Colon (tissue), 2 donors: ENCODE measurements around the gene GNGT2.

Experiments used
- FAIRE-seq: peaks from 2 replicates; lab custom pipeline; 2012; peaks lifted over from hg19 to GRCh38; lab: Jason Lieb, UNC
- donor health status: control.
- donor health status: control.

The GNGT2 gene

DNA sequence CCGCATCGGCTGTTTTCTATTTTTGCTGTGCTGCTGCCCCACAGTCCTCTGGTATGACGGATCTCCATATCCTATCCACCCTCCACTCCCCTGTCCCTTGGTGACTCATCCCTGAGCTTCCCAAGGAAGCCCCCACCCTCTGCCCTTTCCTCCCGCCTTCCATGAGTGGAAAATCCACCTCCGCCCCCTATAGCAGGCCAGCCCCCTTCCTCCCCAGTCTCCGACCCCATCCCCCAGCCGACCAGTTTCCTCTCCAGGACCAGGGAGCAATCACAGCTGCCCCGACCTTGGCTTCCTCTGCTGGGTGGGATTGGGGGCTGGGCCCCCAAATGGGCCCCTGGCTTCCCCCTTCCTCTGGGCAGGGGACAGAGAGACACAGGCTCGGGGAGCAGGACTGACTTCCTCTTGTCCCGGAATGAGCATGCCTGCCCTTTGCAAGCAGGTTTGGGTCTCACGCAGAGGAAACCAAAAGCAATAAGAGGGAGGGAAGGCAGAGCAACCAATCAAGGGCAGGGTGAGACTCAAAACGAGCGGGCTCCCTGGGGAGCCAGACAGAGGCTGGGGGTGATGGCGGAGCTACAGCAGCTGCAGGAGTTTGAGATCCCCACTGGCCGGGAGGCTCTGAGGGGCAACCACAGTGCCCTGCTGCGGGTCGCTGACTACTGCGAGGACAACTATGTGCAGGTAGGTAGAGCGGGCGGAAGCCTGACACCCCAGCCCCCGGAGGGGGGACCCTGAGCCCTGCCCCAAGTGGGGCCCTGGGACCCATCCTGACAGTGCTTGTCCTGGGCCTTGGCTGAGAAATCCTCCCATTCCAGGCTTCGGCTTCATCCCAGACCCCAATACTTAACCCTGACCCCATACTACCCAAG, at the start of gene GNGT2, which contains the start of gene ABI3:
Gene GNGT2 (minus strand): TSS at position 417 of the 872 bp plus-strand sequence. CDS start 3,152 bp downstream, outside the sequence.
Gene ABI3 (plus strand): TSS at position 550 of the 872 bp plus-strand sequence. CDS start 18 bp downstream, at position 568.
- FAIRE-seq: no peak

DNA sequence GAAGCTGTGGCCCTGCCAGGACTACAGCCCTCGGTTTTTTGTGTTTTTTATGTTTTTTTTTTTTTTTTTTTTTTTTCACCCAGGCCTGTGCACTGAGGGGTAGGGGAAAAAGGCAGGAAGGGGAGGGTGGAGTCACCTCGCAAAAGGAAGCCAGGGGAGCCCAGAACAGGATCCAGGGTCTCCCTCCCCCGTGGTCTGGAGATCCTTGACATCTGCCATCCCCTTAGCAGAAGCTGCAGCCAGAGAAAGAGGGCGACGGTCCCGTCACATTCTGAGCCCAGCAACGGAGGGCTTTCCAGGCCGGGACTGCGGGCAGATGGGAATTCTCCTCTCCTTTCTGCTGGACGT, 49.3 kb upstream of the GNGT2 start:
- FAIRE-seq: no peak

DNA sequence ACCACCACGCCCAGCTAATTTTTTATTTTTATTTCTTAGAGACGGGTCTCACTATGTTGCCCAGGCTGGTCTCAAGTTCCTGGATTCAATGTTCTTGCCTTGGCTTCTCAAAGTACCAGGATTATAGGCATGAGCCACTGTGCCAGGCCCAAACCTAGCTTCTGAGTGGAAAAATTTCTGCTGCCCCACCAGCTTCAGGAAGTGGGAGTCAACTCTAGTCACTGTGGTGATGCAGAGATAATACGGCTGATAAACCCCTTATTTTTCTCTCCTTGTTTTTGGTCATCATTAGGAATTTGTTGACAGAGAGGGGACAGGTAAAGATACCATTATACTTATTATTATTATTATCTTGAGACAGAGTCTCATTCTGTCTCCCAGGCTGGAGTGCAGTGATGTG, 48.0 kb upstream of the GNGT2 start:
- FAIRE-seq: no peak

DNA sequence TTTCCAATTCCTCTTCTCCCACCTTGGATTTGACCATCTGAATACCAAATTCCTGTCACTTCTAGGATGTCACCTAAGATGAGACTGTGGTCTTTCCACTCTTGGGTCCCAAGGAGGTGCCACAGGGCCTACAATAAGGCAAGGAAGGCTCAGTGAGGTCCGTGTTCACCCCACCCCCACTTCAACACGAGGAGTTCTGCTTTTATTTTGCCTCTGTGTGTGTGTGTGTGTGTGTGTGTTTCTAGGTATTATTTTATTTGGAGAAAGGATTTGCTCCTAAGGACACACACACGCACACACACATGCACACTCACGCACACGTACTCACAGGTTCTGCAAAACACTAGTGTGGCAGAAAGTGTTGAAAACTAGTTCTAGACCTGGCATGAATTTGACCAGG, 44.8 kb upstream of the GNGT2 start:
- FAIRE-seq: no peak

DNA sequence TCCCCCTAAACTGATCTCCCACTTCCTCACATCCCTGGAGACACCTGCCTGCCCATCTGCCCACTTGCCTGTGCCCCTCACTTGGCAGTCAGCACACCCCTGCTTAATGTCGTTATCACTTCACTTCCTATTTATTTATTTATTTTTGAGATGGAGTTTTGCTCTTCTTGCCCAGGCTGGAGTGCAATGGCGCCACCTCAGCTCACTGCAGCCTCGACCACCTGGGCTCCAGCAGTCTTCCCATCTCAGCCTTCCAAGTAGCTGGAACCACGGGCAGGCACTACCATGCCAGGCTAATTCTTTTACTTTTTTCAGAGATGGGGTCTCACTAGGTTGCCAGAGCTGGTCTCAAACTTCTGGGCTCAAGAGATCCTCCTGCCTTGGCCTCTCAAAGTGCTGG, 43.7 kb upstream of the GNGT2 start:
- FAIRE-seq: no peak

DNA sequence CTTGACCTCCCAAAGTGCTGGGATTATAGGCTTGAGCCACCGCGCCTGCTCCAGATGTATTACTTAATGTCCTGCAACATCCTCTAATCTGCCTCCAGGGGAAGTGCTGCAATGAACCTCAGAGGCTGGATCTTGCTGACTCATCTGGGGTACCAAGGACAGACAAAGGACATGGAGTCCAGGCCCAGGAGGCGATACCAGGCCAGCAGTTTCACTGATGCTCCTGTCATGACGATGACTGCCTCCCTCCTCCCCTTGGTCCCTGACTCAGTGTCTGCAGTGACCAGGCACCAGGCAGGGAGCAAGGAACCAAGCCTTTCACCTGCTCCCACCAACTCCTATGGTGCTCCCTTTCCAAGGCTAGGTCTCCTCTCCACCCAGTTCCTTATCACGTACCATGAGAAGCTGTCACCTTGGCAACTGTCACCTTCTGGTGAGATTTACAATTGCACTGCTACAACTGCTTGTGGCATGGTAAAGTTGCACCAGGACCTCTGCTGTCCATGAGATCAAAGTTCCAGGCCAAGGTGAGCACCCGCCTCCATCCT, 41.8 kb upstream of the GNGT2 start:
- no peak for FAIRE-seq

DNA sequence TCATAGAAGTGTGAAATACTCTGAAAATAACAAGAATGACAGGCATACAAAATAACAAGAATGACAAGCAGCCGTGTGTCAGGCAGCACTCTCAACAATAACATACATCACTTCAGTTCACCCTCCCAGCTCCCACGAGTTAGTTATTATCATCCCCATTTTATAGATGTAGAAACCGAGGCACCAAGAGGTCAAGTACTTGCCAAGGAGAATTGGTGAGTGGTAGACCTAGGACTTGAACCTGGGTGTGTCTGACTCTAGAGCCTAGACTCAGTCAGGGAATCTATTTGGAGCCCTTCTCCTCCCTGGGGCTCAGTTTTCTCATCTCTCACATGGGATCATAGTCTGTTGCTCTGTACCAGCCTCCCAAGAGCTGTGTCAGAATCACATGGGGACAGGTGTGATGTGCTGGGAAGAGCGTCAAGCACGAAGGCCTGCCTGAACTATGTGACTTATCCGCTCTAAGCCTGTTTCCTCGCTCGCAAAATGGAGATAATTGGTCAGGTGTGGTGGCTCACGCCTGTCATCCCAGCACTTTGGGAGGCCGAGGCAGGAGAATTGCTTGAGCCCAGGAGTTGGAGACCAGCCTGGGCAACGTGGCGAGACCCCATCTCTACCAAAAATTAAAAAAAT, 39.6 kb upstream of the GNGT2 start:
- FAIRE-seq: no peak

DNA sequence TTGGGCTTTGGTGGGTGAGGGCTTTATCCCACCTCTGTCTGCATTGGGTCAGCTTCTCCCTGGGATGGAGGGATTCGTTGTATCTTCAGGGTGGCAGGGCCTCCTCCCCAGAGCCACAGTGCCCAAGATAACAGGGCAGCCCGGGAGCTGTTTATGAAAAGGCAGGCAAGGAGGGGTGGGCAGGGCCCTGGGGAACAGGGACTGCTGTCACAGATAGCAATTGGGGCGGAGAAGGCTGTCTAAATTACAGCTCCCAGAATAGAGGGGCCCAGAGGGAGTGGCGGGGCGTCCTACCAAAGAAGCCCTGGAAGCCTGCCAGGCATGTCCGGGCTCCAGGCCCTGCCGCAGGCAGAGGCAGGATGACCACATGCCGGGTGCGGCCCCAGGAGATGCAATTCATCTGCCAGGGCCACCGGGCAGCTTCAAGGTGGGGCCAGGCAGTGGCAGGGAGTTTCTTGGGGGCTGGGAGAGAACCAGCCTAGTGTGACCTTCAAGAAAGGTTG, 39.0 kb upstream of the GNGT2 start:
- FAIRE-seq: no peak

DNA sequence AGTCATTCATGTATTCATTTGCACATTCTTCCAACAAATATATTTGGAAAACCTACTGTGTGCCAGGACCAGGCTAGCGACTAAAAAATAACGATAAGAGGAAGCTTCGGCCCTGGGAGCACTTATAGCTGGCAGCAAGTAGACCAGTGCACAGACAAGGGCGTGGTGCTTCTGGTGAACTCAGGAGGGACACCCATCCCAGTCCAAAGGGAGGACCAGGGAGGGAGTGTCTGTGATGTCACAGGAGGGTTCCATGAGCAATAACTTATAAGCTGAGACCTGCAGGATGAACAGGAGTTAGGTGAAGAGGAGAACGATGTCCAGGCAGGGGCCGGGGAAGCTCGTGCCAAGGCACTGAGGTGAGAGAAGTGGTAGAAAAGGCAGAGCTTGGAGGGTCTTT, 37.6 kb upstream of the GNGT2 start:
- no peak for FAIRE-seq

DNA sequence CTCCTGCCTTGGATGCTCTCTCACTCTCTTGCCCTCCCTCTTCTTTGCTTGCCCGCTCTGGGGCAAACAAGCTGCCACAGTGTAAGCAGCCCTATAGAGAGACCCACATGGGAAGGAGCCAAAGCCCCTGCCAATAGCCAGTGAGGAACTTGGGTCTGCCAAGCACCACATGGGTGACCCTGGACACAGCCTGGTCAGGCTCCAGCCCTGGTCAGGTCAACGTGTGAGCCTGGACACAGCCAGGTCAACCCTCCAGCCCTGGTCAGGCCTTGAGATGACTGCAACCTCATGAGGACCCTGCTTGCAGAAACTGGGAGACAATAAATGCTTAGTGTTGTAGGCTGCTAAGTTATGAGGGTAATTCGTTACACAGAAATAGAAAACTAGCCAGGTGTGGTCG, 34.5 kb upstream of the GNGT2 start:
- FAIRE-seq: no peak

DNA sequence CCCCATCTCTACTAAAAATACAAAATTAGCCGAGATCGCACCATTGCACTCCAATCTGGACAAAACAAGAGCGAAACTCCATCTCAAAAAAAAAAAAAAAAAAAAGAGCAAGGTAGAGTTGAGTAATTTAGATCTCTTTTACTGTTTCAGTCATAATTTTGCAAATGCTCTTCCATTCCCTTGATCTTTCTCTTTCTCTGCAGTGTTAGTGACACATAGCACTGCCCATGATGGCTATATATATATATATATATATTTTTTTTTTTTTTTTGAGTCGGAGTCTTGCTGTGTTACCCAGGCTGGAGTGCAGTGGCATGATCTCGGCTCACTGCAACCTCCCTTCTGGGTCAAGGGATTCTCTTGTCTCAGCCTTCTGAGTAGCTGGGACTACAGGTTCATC, 32.4 kb upstream of the GNGT2 start:
- FAIRE-seq: no peak

DNA sequence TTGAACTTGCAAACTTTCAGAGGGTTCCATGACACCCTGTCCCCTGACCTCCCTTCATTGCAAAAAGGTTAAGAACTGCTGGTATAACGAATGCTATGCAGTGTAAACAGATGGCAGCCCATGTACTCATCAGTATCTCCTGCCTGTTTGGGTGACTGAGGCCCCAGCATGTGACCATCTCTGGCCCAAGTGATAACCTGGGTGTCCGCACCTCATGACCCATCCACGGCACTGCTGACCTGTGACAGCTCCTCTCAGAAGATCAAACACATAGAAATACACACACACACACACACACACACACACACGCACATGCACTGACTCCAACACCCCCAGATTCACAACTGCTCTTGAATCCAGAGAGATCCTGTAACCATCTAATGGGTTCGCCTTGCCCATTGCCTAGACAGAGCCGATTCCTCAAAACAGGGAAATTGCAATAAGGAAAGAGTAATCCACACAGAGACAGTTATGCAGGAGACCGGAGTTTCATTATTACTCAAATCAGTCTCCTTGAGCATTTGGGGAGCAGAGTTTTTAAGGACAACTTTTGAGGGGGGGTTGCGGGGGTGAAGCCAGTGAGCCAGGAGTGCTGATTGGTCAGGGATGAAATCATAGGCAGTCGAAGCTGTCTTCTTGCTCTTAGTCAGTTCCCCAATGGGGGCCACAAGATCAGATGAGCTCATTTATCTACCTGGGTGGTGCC, 31.5 kb upstream of the GNGT2 start:
- FAIRE-seq: no peak

DNA sequence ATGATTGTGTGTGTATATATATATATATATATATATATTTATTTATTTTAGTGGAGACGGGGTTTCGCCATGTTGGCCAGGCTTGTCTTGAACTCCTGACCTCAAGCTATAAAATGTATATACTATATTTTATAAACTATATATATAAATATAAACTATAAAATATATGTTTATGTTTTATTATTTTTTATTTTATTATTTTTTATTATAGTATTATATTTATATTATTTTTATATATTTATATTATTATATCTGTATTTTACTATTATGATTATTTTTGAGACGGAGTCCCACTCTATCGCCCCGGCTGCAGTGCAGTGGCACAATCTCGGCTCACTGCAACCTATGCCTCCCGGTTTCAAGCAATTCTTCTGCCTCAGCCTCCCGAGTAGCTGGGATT, 30.7 kb upstream of the GNGT2 start:
- no peak for FAIRE-seq

DNA sequence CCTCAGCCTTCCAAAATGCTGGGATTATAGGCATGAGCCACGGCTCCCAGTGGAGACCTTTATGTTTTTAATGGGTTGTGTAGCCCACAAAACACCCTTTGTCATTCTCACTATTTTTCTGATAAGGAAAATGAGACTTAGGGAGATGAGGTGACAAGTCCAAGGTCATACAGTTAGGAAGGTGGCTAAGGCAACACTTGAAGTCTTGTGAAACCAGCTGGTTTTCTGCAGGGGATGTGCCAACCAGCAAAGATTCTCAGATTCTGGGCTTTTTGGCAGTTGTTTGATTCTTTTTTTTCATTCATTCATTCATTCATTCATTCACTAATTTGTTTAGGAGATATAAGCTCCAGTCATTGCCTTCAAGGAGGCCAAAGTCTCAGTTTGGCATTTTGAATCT, 30.2 kb upstream of the GNGT2 start:
- FAIRE-seq: no peak

DNA sequence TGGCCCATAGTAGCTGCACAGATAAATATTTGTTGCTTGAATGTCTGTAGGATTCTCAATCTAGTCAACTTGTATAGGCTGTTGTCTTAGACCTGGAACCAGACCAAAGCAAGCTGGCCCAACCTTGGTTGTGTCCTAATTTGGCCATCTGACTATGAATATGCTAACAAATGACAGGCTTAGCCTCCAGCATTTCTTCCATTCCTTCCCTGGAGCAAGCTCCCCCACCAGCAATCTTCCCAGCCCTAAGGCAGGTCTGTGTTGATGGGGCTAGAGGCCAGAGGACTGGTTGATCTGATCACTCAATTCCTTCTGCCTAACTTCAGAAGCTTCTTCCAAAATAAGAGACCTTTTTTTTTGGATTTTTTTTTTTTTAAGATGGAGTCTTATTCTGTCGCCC, 29.6 kb upstream of the GNGT2 start:
- no peak for FAIRE-seq

DNA sequence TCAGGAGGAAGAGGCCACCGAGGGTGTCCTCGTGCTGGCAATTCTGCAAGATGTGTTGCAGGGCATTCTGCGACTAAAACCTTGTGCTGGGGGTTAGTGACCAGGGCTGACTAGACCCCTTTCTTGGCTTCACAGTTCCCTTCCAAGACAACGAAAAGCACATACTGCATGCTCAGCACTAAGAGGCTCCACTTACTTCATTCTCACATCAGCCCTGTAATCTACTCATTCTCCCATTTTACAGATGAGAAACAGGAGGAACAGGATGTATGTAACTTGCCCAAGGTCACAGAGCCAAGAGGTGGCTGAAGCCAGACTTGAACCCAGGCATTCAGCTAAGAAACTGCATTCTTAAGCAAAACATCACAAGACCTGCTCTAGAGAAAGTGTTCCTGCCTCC, 25.5 kb upstream of the GNGT2 start:
- no peak for FAIRE-seq

DNA sequence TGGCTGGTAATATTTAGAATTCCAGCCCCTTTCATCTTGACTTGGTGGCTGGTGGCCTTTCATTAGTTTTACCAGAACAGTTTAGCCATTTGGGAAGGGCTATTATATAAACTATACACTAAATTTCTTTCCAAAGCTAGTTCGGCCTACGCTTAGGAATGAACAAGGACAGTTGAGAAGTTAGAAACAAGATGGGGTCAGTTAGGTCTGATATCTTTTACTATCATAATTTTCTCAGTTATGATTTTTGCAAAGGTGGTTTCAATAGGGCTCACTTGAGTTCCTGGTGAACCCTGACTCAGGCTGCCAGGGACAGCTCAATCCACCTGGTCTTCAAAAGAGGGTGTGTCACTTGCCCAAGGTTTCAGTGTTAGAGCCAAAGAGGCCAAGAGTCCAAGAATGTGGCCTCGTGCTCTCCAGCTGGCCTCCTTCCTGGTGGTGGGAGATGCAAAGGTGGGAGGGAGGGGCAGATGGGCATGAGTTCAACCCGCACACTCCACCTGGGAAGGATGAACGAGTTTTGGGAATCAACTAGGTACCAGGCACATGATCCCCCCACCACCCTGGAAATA, 24.2 kb upstream of the GNGT2 start:
- no peak for FAIRE-seq

DNA sequence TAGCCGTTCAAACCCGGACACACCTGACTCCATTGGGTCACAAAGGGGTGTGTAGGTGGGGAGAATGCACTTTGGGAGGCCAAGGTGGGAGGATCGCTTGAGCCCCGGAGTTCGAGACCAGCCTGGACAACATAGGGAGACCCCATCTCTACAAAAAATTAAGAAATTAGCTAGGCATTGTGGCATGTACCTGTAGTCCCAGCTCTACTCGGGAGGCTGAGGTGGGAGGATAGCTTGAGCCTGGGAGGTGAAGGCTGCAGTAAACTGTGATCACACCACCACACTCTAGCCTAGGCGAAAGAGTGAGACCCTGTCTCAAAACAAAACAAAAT, 21.2 kb upstream of the GNGT2 start:
- FAIRE-seq: no peak

DNA sequence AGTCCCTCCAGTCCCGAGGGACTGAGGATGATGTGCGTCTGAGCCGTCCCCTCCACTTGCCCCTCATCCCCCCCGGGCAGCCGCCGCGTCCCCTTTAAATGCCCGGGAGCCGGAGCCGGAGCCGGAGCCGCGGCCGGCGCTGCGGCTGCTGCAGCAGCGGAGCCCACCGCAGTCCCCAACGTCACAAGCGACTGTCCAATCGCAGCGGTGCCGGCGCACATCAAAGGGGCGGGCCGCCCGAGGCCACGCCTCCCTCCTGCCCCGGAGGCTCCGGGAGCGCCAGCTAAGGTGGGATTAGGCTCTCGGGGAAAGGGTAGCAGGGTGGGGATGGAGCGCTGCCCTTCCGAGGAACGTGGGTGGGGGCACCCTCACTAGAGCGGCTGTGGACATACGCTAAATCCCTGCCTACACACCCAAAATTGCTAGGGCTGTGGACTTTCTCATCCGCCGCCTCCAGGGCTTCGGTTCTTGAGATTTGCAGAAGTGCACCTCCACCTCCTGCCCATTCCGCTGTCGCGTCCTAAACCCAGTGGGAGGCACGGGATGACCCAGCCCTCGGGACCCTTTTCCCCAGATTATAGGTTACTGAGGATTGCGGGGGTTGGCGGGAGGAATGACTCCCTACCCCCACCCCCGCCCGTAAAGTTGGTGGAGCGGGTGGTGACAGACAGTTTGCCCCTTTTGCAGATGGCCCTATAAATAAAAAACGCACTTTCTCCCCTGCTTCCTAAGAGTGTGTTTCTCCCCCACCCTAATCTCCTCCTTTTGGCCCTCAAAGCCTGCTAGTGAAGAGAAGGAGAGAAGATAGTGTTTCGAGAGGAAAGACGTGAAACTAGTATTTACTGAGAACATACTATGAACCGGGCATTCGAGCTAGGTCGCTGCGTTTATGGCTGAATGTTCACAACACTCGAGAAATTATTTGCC, 20.5 kb upstream of the GNGT2 start, which contains the start of gene PHOSPHO1:
Gene PHOSPHO1 (minus strand): TSS at position 152 of the 927 bp plus-strand sequence. CDS start 4,096 bp downstream, outside the sequence.
- no peak for FAIRE-seq

DNA sequence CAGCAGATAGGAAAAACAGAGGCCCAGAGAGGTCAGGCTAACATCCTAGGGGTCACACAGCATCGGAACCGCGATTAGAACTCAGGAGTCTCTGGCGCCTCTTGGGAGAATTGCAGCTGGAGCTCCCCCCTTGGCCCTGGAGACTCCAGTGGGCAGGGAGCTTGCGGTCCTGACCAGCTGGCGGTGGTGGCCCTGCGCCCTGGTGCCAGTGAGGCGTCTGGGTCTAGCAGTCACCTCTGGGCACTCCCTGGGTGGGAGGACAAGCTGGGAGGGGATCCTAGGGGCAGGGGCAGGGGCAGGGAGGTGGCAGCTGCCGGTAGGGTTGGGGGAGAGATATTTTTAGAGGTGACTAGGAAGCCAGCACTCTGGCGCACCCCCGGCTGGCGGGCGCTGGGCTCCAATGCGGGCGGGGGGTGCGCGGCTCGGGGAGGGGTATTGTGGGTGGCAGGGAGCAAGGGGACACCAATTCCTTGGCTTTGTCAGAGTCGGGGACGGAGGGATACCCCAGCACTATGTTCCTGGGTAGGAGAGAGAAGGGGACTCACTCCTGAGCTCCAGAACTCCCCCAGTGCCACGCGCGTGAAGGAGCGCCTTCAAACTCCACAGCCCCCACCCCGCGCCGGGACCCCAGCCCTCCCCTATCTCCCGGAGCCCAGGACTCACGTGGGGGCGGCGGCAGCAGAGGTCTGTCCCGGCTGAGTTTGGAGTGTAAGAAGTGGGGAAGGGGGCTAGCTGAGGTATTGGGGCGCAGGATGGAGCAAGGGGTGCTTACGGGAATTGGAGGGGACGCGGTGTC, 19.6 kb upstream of the GNGT2 start:
- no peak for FAIRE-seq
